Thymus (tissue), 11 donors: Measurements from ENCODE around the gene DFFB. TPM values are rescaled to one million over a fixed set of nuclear protein-coding genes. Genes with fewer than 3 reads are reported as not detected.

Source experiments
- DNase-seq, 9 donors: peaks; one replicate each; pipeline ENCODE4 v3.0.0-alpha.2; 2013; ENCODE audit warnings: low spot score in 9 of 9, low read depth in 6 of 9, missing footprints in 1 of 9
- H3K27ac ChIP-seq, 2 donors: one replicate each; pipeline ENCODE4 v1.5.1; 2013; ENCODE audit warnings: control low read depth in 1 of 2, low read depth in 1 of 2, low read length in 1 of 2, mild to moderate bottlenecking in 1 of 2, moderate library complexity in 1 of 2
- H3K27me3 ChIP-seq, 2 donors: one replicate each; pipeline ENCODE4 v1.5.1; 2013; ENCODE audit warnings: low read length in 1 of 2; ENCODE audit not compliant: control insufficient read depth in 2 of 2, insufficient read depth in 1 of 2
- H3K36me3 ChIP-seq, 2 donors: one replicate each; pipeline ENCODE4 v1.5.1; 2013; ENCODE audit warnings: low read length in 1 of 2, mild to moderate bottlenecking in 1 of 2, moderate library complexity in 1 of 2; ENCODE audit not compliant: control insufficient read depth in 2 of 2, insufficient read depth in 2 of 2
- H3K4me1 ChIP-seq, 2 donors: one replicate each; pipeline ENCODE4 v1.5.1; 2013; ENCODE audit warnings: low read length in 2 of 2; ENCODE audit not compliant: control insufficient read depth in 2 of 2, insufficient read depth in 2 of 2
- H3K4me3 ChIP-seq, 2 donors: one replicate each; pipeline ENCODE4 v1.5.1; 2013; ENCODE audit warnings: low read length in 2 of 2, control low read depth in 1 of 2, mild to moderate bottlenecking in 1 of 2
- H3K9me3 ChIP-seq, 2 donors: one replicate each; pipeline ENCODE4 v1.5.1; 2013; ENCODE audit warnings: low read length in 1 of 2, mild to moderate bottlenecking in 1 of 2; ENCODE audit not compliant: control insufficient read depth in 2 of 2, insufficient read depth in 1 of 2
- WGBS: extraction: QIAGEN DNeasy Blood & Tissue Kit; methylation state at CpG from one replicate; pipeline ENCODE4 v1.1.7; 2013; 5-methylcytosine and 5-hydroxymethylcytosine counted together
- polyA plus RNA-seq: library from polyadenylated mRNA; stranded (reverse); fragments of 200-250 nt; gene quantifications from one replicate; pipeline ENCODE4 v1.2.3, GENCODE V29; 2013
- total RNA-seq: library from RNA; stranded (reverse); fragments of 120-200 nt; gene quantifications from one replicate; pipeline ENCODE4 v1.2.4, GENCODE V29; 2013
- donor health status: healthy.

The DFFB gene
- total and polyA plus RNA-seq, 2 donors: 4.5 to 6.7 TPM

- Histone ChIP-seq H3K27ac (no peak overlapping the region), H3K36me3 (peaks cover 16 to 53% of the 10 kb centered on the region in 2 donors), H3K9me3 (no peaks in the 10 kb centered on the region), H3K4me1 (no peaks in the 10 kb centered on the region), H3K27me3 (no peaks in the 10 kb centered on the region), H3K4me3 (no peak overlapping the region)
- DNase-seq: no peak
- 97% methylated on average over 38 of the region's 38 CpGs for WGBS
Observed at GRCh38 chr1:3816331-3817137, 40.7 kb upstream of the DFFB start.

- Histone ChIP-seq H3K9me3 (no peaks in the 10 kb centered on the region), H3K4me1 (no peaks in the 10 kb centered on the region), H3K36me3 (peaks cover 19 to 59% of the 10 kb centered on the region in 2 donors), H3K27ac (no peak overlapping the region), H3K27me3 (no peaks in the 10 kb centered on the region), H3K4me3 (no peak overlapping the region)
- 97% methylated on average over 17 of the region's 17 CpGs for WGBS
- DNase-seq: no peak
Observed at GRCh38 chr1:3817138-3817740, 40.0 kb upstream of the DFFB start.

- WGBS: 96% methylated on average over 28 of the region's 28 CpGs
- Histone ChIP-seq H3K27ac (no peak overlapping the region), H3K4me1 (no peaks in the 10 kb centered on the region), H3K36me3 (peaks cover 25 to 66% of the 10 kb centered on the region in 2 donors), H3K4me3 (no peak overlapping the region), H3K27me3 (no peaks in the 10 kb centered on the region), H3K9me3 (no peaks in the 10 kb centered on the region)
- no peak for DNase-seq
Observed at GRCh38 chr1:3817821-3818597, 39.3 kb upstream of the DFFB start.

GRCh38 chr1:3819771-3820200 lies 37.5 kb upstream of the DFFB start:
- Histone ChIP-seq H3K27ac (peak overlapping the region in 1 of 2 donors; percentile 32), H3K27me3 (no peaks in the 10 kb centered on the region), H3K4me1 (no peaks in the 10 kb centered on the region), H3K9me3 (no peaks in the 10 kb centered on the region), H3K36me3 (peaks cover 24 to 70% of the 10 kb centered on the region in 2 donors), H3K4me3 (no peak overlapping the region)
- WGBS: 80% methylated on average over 10 of the region's 10 CpGs
- DNase-seq: no peak

GRCh38 chr1:3820316-3820715 lies 37.0 kb upstream of the DFFB start:
- Histone ChIP-seq H3K4me3 (no peak overlapping the region), H3K36me3 (peaks cover 19 to 68% of the 10 kb centered on the region in 2 donors), H3K27me3 (no peaks in the 10 kb centered on the region), H3K9me3 (no peaks in the 10 kb centered on the region), H3K4me1 (no peaks in the 10 kb centered on the region), H3K27ac (no peak overlapping the region)
- no peak for DNase-seq
- WGBS: 97% methylated on average over 8 of the region's 8 CpGs

- no peaks in the 10 kb centered on the region for H3K9me3 ChIP-seq
- no peaks in the 10 kb centered on the region for H3K4me1 ChIP-seq
- H3K27me3 ChIP-seq: no peaks in the 10 kb centered on the region
- 94% methylated on average over 6 of the region's 6 CpGs for WGBS
- no peak overlapping the region for H3K27ac ChIP-seq
- no peak overlapping the region for H3K4me3 ChIP-seq
- no peak for DNase-seq
- peaks cover 25 to 68% of the 10 kb centered on the region in 2 donors for H3K36me3 ChIP-seq
Observed at GRCh38 chr1:3821004-3821403, 36.3 kb upstream of the DFFB start.

DNA sequence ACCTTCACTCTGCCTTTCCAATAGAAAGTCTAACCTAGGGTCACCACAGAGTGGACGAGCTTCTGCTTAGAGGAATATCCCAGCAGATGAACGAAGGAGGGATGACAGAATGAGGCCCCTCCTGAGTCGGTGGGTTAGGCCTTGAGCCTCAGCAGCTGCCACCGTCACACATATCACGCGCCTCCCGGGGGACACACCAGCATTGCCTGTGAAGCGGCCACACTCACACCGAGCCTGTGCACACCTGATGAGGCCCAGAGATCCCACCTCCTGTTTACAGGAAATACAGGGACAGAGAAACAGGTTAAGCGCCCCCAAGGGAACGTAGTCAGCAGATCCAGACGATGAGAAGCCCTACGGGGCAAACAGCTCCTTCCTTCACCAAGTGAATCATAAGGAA lies 35.8 kb upstream of the DFFB start:
- WGBS: 96% methylated on average over 13 of the region's 13 CpGs
- H3K4me1 ChIP-seq: no peaks in the 10 kb centered on the region
- H3K27ac ChIP-seq: no peak overlapping the region
- no peaks in the 10 kb centered on the region for H3K9me3 ChIP-seq
- H3K36me3 ChIP-seq: peaks cover 28 to 68% of the 10 kb centered on the region in 2 donors
- no peak overlapping the region for H3K4me3 ChIP-seq
- H3K27me3 ChIP-seq: no peaks in the 10 kb centered on the region
- no peak for DNase-seq

GRCh38 chr1:3821908-3822307 lies 35.4 kb upstream of the DFFB start:
- Histone ChIP-seq H3K27me3 (no peaks in the 10 kb centered on the region), H3K4me3 (no peak overlapping the region), H3K36me3 (peaks cover 28 to 70% of the 10 kb centered on the region in 2 donors), H3K9me3 (no peaks in the 10 kb centered on the region), H3K4me1 (no peaks in the 10 kb centered on the region), H3K27ac (no peak overlapping the region)
- DNase-seq: no peak
- WGBS: 91% methylated on average over 15 of the region's 15 CpGs

DNA sequence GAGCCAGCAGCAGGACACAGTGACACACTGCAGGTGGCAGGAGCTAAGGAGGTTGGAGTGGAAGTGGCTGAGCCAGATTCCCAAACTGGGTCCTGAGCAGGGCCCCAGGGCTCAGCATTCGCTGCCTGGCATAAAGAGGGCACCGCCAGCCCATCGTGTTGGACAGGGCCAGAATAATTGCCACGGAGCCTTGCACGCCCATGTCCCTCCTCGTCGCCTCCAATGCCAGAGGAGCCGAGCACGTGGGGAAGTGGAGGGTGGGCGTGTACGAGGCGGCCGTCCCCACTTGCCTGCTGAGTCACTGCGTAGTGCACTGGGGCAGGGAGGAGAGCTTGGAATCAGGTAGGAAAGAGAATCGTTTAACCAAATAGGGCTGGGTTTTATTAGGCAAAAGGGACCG lies 34.9 kb upstream of the DFFB start:
- WGBS: 97% methylated on average over 16 of the region's 16 CpGs
- Histone ChIP-seq H3K27ac (no peak overlapping the region), H3K4me3 (no peak overlapping the region), H3K9me3 (no peaks in the 10 kb centered on the region), H3K27me3 (no peaks in the 10 kb centered on the region), H3K4me1 (no peaks in the 10 kb centered on the region), H3K36me3 (peaks cover 28 to 75% of the 10 kb centered on the region in 2 donors)
- DNase-seq: no peak
